Measurements from ENCODE around the gene ACSS1. TPM values are rescaled to one million over a fixed set of nuclear protein-coding genes. Genes with fewer than 3 reads are reported as not detected.
A peak's percentile ranks its signal among the peaks of the same experiment; 100 is the strongest.

The ACSS1 gene
- total RNA-seq, 2 experiments from 2014 or later = 40.9 to 42.5 TPM

- H3K9me3 Mint-ChIP-seq (ENCODE audit: insufficient read depth) = no peaks in the 10 kb centered on the region
- no peak for ATAC-seq
- no peak overlapping the region for H3K4me3 Mint-ChIP-seq
- no peaks in the 10 kb centered on the region for H3K27me3 Mint-ChIP-seq (ENCODE audit: low read depth)
- DNase-seq = no peak
- peaks cover 37% of the 10 kb centered on the region for H3K4me1 Mint-ChIP-seq (ENCODE audit: low read depth)
- peaks cover 9% of the 10 kb centered on the region for H3K36me3 Mint-ChIP-seq (ENCODE audit: low read depth)
- ChIA-PET CTCF (interaction anchor here (1.5 kb wide), 1 partner anchor 16 kb away, joined by 3 read pairs; no protein-coding TSS in a partner anchor), POLR2A (interaction anchor here (1.7 kb wide), 1 partner anchor 12 kb away, joined by 4 read pairs; no protein-coding TSS in a partner anchor)
- H3K27ac Mint-ChIP-seq = no peak overlapping the region
These were observed 8.5 kb downstream of the ACSS1 start for GRCh38 chr20:25049261-25050060.

GRCh38 chr20:25048519-25048952, 9.4 kb downstream of the ACSS1 start:
- ChIA-PET POLR2A (interaction anchor here (0.8 to 1.7 kb wide), 2 partner anchors 9 to 11 kb away, joined by 3 to 4 read pairs; partner anchors contain the start of gene ACSS1), CTCF (interaction anchor here (1.5 kb wide), 1 partner anchor 17 kb away, joined by 3 read pairs; no protein-coding TSS in a partner anchor)
- no peak overlapping the region for H3K4me3 Mint-ChIP-seq
- peaks cover 6% of the 10 kb centered on the region for H3K36me3 Mint-ChIP-seq (ENCODE audit: low read depth)
- H3K27ac Mint-ChIP-seq = peak overlapping the region; percentile 43
- H3K4me1 Mint-ChIP-seq (ENCODE audit: low read depth) = peaks cover 36% of the 10 kb centered on the region
- ATAC-seq (no peak), DNase-seq (no peak)
- H3K27me3 Mint-ChIP-seq (ENCODE audit: low read depth) = no peaks in the 10 kb centered on the region
- H3K9me3 Mint-ChIP-seq (ENCODE audit: insufficient read depth) = no peaks in the 10 kb centered on the region

- CTCF ChIA-PET = no interaction called here
- H3K9me3 Mint-ChIP-seq (ENCODE audit: insufficient read depth) = no peaks in the 10 kb centered on the region
- H3K27ac Mint-ChIP-seq = no peak overlapping the region
- no peaks in the 10 kb centered on the region for H3K27me3 Mint-ChIP-seq (ENCODE audit: low read depth)
- DNase-seq = no peak
- peaks cover 7% of the 10 kb centered on the region for H3K36me3 Mint-ChIP-seq (ENCODE audit: low read depth)
- peaks cover 38% of the 10 kb centered on the region for H3K4me1 Mint-ChIP-seq (ENCODE audit: low read depth)
- no peak for ATAC-seq
- POLR2A ChIA-PET = interaction anchor here (1.0 kb wide), 1 partner anchor 9 kb away, joined by 3 read pairs; no protein-coding TSS in a partner anchor
- no peak overlapping the region for H3K4me3 Mint-ChIP-seq
These were observed 10.2 kb downstream of the ACSS1 start for GRCh38 chr20:25047766-25048165.

GRCh38 chr20:25046736-25047666, 10.9 kb downstream of the ACSS1 start:
- ATAC-seq (no peak), DNase-seq (no peak)
- Mint-ChIP-seq H3K27me3 (ENCODE audit: low read depth) (no peaks in the 10 kb centered on the region), H3K4me1 (ENCODE audit: low read depth) (peaks cover 43% of the 10 kb centered on the region), H3K27ac (peak overlapping the region; percentile 12), H3K9me3 (ENCODE audit: insufficient read depth) (no peaks in the 10 kb centered on the region), H3K36me3 (ENCODE audit: low read depth) (peaks cover 8% of the 10 kb centered on the region), H3K4me3 (no peak overlapping the region)
- ChIA-PET CTCF (no interaction called here), POLR2A (interaction anchor here (1.0 kb wide), 1 partner anchor 10 kb away, joined by 3 read pairs; no protein-coding TSS in a partner anchor)

GRCh38 chr20:25046181-25046641, 11.7 kb downstream of the ACSS1 start:
- H3K36me3 Mint-ChIP-seq (ENCODE audit: low read depth) = peaks cover 8% of the 10 kb centered on the region
- DNase-seq = no peak

GRCh38 chr20:25045343-25045712, 12.6 kb downstream of the ACSS1 start:
- ChIA-PET CTCF (interaction anchor here (1.0 to 1.1 kb wide), 2 partner anchors 12 to 50 kb away, joined by 3 read pairs; partner anchors contain the start of gene ACSS1), POLR2A (interaction anchor here (0.5 to 4.1 kb wide), 2 partner anchors 12 to 16 kb away, joined by 3 to 19 read pairs; partner anchors contain the start of gene ACSS1)
- Mint-ChIP-seq H3K9me3 (ENCODE audit: insufficient read depth) (no peaks in the 10 kb centered on the region), H3K27ac (peak overlapping the region; percentile 46), H3K36me3 (ENCODE audit: low read depth) (peaks cover 8% of the 10 kb centered on the region), H3K27me3 (ENCODE audit: low read depth) (no peaks in the 10 kb centered on the region), H3K4me1 (ENCODE audit: low read depth) (peaks cover 47% of the 10 kb centered on the region), H3K4me3 (no peak overlapping the region)
- DNase-seq = no peak
- no peak for ATAC-seq

More at GRCh38 chr20:25046181-25046641, 11.7 kb downstream of the ACSS1 start:
- Mint-ChIP-seq H3K4me1 (ENCODE audit: low read depth) (peaks cover 47% of the 10 kb centered on the region), H3K27me3 (ENCODE audit: low read depth) (no peaks in the 10 kb centered on the region), H3K27ac (no peak overlapping the region), H3K4me3 (no peak overlapping the region), H3K9me3 (ENCODE audit: insufficient read depth) (no peaks in the 10 kb centered on the region)
- ATAC-seq = no peak
- ChIA-PET CTCF (interaction anchor here (1.0 kb wide), 1 partner anchor 51 kb away, joined by 3 read pairs; no protein-coding TSS in a partner anchor), POLR2A (interaction anchor here (4.1 kb wide), 1 partner anchor 11 kb away, joined by 19 read pairs; the partner anchor contains the start of gene ACSS1)

- Mint-ChIP-seq H3K27ac (peak overlapping the region; percentile 46), H3K27me3 (ENCODE audit: low read depth) (no peaks in the 10 kb centered on the region), H3K9me3 (ENCODE audit: insufficient read depth) (no peaks in the 10 kb centered on the region), H3K4me1 (ENCODE audit: low read depth) (peaks cover 49% of the 10 kb centered on the region), H3K36me3 (ENCODE audit: low read depth) (peaks cover 8% of the 10 kb centered on the region), H3K4me3 (no peak overlapping the region)
- DNase-seq (no peak), ATAC-seq (no peak)
- ChIA-PET CTCF (interaction anchor here (1.1 kb wide), 1 partner anchor 13 kb away, joined by 3 read pairs; the partner anchor contains the start of gene ACSS1), POLR2A (interaction anchor here (0.5 to 4.1 kb wide), 2 partner anchors 13 to 16 kb away, joined by 3 to 19 read pairs; partner anchors contain the start of gene ACSS1)
These were observed 13.1 kb downstream of the ACSS1 start for GRCh38 chr20:25044660-25045342.

GRCh38 chr20:25044261-25044560, 13.7 kb downstream of the ACSS1 start:
- no peaks in the 10 kb centered on the region for H3K27me3 Mint-ChIP-seq (ENCODE audit: low read depth)
- DNase-seq (no peak), ATAC-seq (no peak)
- peaks cover 45% of the 10 kb centered on the region for H3K4me1 Mint-ChIP-seq (ENCODE audit: low read depth)
- CTCF ChIA-PET = no interaction called here
- no peaks in the 10 kb centered on the region for H3K9me3 Mint-ChIP-seq (ENCODE audit: insufficient read depth)
- peak overlapping the region; percentile 89 for H3K27ac Mint-ChIP-seq
- no peak overlapping the region for H3K4me3 Mint-ChIP-seq
- H3K36me3 Mint-ChIP-seq (ENCODE audit: low read depth) = peaks cover 8% of the 10 kb centered on the region
- POLR2A ChIA-PET = interaction anchor here (4.1 kb wide), 1 partner anchor 13 kb away, joined by 19 read pairs; the partner anchor contains the start of gene ACSS1

GRCh38 chr20:25043499-25044260, 14.3 kb downstream of the ACSS1 start:
- peaks cover 8% of the 10 kb centered on the region for H3K36me3 Mint-ChIP-seq (ENCODE audit: low read depth)
- CTCF ChIA-PET = no interaction called here
- peak overlapping the region; percentile 89 for H3K27ac Mint-ChIP-seq
- H3K27me3 Mint-ChIP-seq (ENCODE audit: low read depth) = no peaks in the 10 kb centered on the region
- no peak overlapping the region for H3K4me3 Mint-ChIP-seq
- POLR2A ChIA-PET = interaction anchor here (0.7 to 4.1 kb wide), 2 partner anchors 11 to 14 kb away, joined by 3 to 19 read pairs; partner anchors contain the start of gene ACSS1
- DNase-seq = no peak
- no peak for ATAC-seq
- peaks cover 43% of the 10 kb centered on the region for H3K4me1 Mint-ChIP-seq (ENCODE audit: low read depth)
- H3K9me3 Mint-ChIP-seq (ENCODE audit: insufficient read depth) = no peaks in the 10 kb centered on the region

All from activated CD8-positive, alpha-beta T cell treated with anti-CD3 and anti-CD28 coated beads, Interleukin-2, amount 10 ng/mL, durations not matched to agents 7 days and 5 days (primary cell).